ENCODE results near the gene PKP4. TPM values are rescaled to one million over a fixed set of nuclear protein-coding genes. Genes with fewer than 3 reads are reported as not detected.
"Not testable (repeated sequence)": the region's sequence is repeated elsewhere in the genome, so short reads cannot be mapped to it uniquely, and the experiment has no call there.

PKP4 gene
- total RNA-seq, 1 donor from 2014 or later: 30.5 TPM

GRCh38 chr2:158467248-158467647 is 10.5 kb downstream of the PKP4 start:
- intact Hi-C loops (cut with micrococcal nuclease): no loop called here

DNA sequence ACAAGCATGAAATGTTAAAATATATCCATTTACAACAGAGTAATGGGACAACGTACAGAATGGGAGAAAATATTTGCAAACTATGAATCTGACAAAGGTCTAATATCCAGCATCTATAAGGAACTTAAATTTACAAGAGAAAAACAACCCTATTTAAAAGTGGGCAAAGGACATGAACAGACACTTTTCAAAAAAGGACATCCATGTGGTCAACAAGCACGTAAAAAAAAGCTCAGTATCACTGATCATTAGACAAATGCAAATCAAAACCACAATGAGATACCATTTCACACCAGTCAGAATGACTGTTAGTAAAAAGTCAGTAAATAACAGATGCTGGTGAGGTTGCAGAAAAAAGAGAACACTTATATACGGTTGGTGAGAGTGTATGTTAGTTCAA is 16.1 kb downstream of the PKP4 start:
- intact Hi-C loops (cut with micrococcal nuclease): not testable (repeated sequence)

GRCh38 chr2:158473300-158473699 is 16.5 kb downstream of the PKP4 start:
- intact Hi-C loops (cut with micrococcal nuclease): not testable (repeated sequence)

- intact Hi-C loops (cut with micrococcal nuclease): no loop called here
Measured at GRCh38 chr2:158473719-158474392, 17.1 kb downstream of the PKP4 start.

DNA sequence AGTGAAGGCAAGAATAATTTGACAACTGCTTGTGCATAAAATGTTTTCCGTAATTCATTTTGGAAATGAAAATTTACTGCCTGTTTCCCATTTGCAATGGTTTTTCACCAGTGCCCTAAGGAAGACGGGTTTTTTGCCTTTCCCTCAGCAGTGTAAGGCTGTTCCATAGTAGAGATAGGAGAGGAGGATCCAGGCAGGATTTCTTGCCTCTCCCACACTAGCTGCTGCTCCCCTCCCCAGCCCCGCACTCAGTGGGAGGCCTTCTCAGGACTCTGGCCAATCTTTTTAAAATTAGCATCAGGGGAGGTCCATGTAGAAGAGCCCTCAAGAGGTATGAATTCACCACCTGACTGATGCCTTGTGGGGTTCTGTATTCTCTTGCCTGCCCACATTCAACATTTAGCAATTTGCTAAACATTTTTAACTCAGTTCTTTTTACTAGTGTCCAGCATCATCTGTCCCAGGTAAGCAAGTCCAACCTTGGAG is 17.8 kb downstream of the PKP4 start:
- intact Hi-C loops (cut with micrococcal nuclease): not testable (repeated sequence)

- intact Hi-C loops (cut with micrococcal nuclease): no loop called here
Measured at GRCh38 chr2:158477202-158477601, 20.4 kb downstream of the PKP4 start.

- intact Hi-C loops (cut with micrococcal nuclease): no loop called here
Measured at GRCh38 chr2:158478237-158478636, 21.5 kb downstream of the PKP4 start.

DNA sequence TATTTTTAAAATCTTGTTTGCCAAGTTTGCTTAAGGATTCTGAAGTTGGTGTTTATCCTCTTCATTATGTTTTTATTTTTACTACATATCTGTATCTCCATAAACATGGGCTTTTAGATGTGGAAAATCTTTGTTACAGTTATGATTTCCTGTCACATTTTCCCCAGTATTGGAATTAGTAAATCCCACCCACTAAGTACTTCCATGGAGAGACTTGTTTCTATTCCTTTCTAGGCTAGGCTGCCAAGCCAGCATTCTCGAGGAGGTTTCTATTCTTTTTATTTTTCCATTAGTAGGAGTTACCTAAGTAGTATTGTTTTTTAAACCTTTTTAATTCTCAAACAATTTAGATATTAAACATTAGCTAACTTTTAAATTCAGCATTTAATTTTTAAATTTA is 22.1 kb downstream of the PKP4 start:
- intact Hi-C loops (cut with micrococcal nuclease): no loop called here

DNA sequence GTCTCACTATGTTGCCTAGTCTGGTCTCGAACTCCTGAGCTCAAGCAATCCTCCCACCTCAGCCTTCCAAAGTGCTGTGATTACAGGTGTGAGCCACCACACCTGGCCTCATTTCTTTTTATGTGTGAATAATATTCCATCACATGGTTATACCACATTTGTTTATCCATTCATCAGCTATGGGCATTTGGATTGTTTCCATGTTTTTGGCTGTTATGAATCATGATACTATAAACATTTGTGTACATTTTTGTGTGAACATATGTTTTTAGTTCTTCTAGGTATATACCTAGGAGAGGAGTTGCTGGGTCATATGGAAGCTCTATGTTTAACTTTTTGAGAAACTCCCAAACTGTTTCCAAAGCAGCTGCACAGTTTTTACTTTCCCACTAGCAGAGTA is 24.4 kb downstream of the PKP4 start:
- intact Hi-C loops (cut with micrococcal nuclease): no loop called here

DNA sequence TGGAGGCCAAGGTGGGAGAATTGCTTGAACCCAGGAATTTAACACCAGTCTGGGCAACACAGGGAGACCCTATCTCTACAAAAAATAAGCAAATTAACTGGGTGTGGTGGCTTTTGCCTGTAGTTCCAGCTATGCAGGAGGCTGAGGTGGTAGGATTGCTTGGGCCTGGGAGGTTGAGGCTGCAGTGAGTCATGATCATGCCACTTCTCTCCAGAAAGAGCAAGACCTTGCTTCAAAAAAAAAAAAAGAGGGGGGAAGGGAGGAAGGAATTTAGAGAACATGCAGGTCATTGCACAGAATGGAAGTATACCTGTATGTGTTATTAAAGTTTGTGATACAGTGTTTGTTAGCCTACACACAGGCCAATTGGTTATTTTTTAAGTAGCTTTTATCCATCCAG is 25.8 kb downstream of the PKP4 start:
- intact Hi-C loops (cut with micrococcal nuclease): no loop called here

- intact Hi-C loops (cut with micrococcal nuclease): no loop called here
Measured at GRCh38 chr2:158484892-158485556, 28.3 kb downstream of the PKP4 start.

DNA sequence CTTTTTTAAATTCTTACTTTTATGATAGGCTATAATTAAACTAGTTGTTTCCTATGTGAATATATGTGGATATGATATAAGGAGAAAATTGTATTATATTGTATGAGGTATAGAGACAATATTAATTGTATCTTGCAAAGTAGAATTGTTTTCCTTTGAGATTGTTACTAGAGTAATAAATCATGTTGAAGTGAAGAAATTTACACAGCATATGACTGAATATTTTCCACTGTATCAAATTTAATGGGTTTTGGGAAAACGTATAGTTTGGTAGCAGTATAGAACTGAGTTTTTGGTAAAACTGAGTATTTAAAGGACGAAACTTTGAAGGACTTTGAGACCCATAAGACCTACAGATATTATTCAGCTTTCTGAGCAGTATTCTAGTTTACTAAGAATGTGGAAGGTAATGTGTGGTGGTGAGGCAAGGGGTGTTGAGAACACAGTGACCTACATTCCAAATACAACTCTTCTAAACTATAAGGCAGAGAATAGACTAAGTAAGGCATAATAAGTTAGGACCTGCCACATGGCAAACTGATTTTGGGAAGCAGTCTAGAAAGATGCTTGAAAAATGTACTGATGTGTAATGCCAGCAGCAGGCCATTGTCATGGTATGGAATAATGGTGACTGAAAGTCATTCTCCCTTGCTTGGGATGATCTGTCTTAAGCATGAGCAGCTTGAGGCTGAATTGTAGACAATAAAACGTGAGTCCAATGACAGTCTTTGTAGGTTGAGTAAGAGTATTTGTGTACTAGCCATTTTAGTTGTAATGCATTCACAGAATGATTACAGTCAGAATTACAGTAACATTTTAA is 29.6 kb downstream of the PKP4 start:
- intact Hi-C loops (cut with micrococcal nuclease): no loop called here

DNA sequence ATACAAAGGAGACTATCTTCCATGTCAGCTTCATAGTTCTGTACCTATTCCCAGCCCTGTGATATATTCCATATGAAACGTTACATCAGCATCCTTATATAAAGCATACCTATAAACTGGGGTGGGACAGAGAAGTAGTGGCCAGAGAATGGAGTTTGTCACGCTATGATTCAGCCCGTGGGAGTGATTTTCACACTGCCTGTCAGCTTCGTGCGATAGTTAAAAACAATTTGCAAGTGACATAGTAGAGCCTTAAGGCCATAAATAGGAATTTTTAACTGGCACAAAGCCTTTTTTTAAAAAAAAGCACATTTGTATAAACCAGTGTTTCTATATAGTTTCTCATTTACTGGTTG is 30.2 kb downstream of the PKP4 start:
- intact Hi-C loops (cut with micrococcal nuclease): no loop called here

GRCh38 chr2:158487419-158487818 is 30.7 kb downstream of the PKP4 start:
- intact Hi-C loops (cut with micrococcal nuclease): no loop called here

GRCh38 chr2:158488442-158489216 is 31.9 kb downstream of the PKP4 start:
- intact Hi-C loops (cut with micrococcal nuclease): no loop called here

DNA sequence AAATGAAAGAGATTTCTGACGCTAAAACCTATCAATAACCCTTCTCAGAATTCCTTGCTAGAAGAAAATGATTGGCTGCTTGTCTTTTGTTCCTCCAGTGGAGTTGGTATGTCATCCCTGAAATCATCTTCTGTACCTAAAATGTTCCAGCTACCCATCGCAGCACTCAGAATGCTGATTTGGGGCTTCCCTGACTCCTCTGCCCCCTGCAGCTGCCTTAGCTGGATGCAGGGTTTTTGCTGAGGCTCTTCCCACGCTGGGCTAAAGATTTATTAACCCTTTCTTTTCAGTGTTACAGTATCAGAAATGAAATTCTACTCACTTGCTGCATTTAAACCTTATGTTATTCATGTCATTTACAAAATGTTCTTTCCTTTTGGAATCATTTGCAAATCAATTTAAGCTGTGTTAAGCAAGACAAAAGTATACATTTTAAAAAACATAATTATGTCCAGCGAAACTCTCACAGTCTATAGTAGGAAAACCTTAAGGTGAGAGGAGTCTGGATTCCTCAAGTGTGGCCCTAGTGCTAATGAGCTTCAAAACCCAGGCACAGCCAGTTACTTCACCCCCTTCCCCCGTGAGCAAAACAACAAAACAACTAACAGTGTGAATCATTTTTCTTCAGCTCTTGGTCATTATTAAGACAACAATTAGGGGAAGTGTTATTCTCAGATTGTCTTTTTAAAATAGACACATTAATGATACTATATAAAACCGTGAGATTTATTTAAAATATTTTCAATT is 32.8 kb downstream of the PKP4 start:
- intact Hi-C loops (cut with micrococcal nuclease): no loop called here

DNA sequence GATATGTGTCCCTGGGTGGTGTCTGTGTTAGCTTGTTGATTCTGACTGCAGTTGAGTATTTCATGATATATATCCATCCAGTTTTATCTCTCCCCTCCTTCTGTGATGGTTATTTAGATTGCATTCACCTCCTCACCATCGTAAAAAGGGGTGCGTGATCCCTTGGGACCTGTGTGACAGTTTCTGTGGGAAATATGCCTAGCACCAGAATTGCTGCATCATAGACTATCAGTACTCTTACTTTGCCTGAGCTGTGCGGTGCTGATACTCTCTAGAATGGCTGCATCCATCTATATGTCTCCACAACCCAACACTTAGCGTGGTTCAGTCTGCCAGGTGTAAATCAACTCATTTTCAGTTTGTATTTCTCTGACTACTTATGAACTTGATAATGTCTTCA is 34.3 kb downstream of the PKP4 start:
- intact Hi-C loops (cut with micrococcal nuclease): no loop called here

DNA sequence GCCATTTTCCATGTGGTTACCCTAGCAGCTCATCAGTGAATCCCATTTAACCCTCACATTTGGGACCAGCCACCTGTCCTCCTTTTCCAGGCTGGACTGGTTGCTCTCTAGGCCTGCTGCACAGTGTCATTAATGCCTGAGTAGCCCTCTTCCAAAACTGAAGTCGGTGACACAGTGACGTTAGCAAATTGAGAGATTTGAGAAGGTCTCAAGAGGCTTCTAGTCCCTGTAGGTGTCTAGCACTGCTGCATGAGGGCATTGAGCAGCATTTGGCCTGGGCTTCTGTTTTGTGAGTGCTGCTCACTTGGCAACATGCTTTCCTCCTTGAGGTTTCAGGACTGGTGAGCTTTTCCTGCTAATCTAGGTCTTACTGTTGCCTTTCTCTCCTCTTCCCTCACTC is 36.7 kb downstream of the PKP4 start:
- intact Hi-C loops (cut with micrococcal nuclease): no loop called here

- intact Hi-C loops (cut with micrococcal nuclease): no loop called here
Measured at GRCh38 chr2:158495175-158495574, 38.4 kb downstream of the PKP4 start.

DNA sequence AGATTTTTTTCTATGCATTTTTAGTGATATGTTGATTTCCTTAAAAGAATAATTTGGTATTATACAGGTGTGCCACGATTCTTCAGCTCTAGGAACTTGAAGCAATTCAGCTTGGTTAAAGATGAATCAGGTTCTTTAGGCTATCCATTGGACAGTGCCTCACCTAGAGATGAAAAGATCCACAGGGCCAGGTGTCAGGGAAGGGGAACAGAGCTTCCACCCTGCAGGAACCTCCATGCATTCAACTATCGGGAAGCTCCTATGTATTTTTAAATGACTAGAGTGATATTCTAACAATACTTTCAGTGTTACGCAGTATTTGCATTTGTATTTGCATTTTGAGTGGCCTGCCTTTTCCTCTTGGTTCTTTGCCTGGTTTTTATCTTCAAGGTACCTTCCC is 40.2 kb downstream of the PKP4 start:
- intact Hi-C loops (cut with micrococcal nuclease): no loop called here

DNA sequence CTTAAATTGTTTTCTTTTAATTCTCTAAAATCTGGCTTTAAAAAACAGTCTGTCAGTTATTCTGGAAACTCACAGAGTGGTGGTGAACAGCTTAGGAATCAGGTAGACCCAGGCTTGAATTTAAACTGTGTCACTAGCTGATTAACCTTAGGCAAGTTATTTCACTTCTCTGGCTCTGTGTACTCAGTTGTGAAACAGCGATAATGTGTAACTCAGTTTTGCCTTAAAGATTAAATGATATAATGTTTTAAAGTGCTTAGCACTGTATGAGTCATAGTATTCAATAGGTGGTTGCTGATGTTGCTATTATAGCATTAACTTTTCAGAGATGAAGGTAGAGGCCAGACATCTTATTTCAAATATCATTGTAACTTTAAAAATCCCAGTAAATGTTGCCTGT is 40.7 kb downstream of the PKP4 start:
- intact Hi-C loops (cut with micrococcal nuclease): no loop called here

Data from T-helper 2 cell treated with Interferon-gamma antibody and Interleukin-4, amounts not matched to agents 100 ng/mL and 5 ng/mL, for 36 hours (primary cell).